Liver (tissue), 3 donors: Measurements from ENCODE around the gene KRTAP10-9.
"Not testable (repeated sequence)": the region's sequence is repeated elsewhere in the genome, so short reads cannot be mapped to it uniquely, and the experiment has no call there.

Experiments used
- ATF3 ChIP-seq: IDR thresholded peaks from 2 replicates; pipeline ENCODE4 v1.6.1; 2016; ENCODE audit warnings: antibody characterized with exemption
- CTCF ChIP-seq: fragments of 150-350 bp; IDR thresholded peaks from 2 replicates; pipeline ENCODE4 v1.5.1; 2017; ENCODE audit warnings: improper control_type of control experiment, low read depth, low read length; ENCODE audit not compliant: missing input control
- EGR1 ChIP-seq, 2 donors: IDR thresholded peaks; 2 replicates each; pipeline ENCODE4 v1.6.1; 2016 to 2018; ENCODE audit warnings: antibody characterized with exemption in 2 of 2, low read depth in 2 of 2
- GABPA ChIP-seq, 2 donors: IDR thresholded peaks in 1 of 2; conservative IDR thresholded peaks in 1 of 2; 2 replicates each; pipeline ENCODE4 v1.6.1; 2016; ENCODE audit warnings: antibody characterized with exemption in 2 of 2, mild to moderate bottlenecking in 1 of 2, moderate library complexity in 1 of 2
- HNF4G ChIP-seq: IDR thresholded peaks from 2 replicates; pipeline ENCODE4 v1.6.1; 2016; ENCODE audit warnings: antibody characterized with exemption
- JUND ChIP-seq, 2 donors: IDR thresholded peaks; 2 replicates each; pipeline ENCODE4 v1.6.1; 2016; ENCODE audit warnings: antibody characterized with exemption in 2 of 2
- MAX ChIP-seq: IDR thresholded peaks from 2 replicates; pipeline ENCODE4 v1.6.1; 2016; ENCODE audit warnings: antibody characterized with exemption
- RAD21 ChIP-seq, 2 donors: IDR thresholded peaks; 2 replicates each; pipeline ENCODE4 v1.6.1; 2016; ENCODE audit warnings: antibody characterized with exemption in 2 of 2, mild to moderate bottlenecking in 2 of 2
- REST ChIP-seq: IDR thresholded peaks from 2 replicates; pipeline ENCODE4 v1.6.1; 2016; ENCODE audit warnings: antibody characterized with exemption, mild to moderate bottlenecking
- RXRA ChIP-seq, 2 donors: IDR thresholded peaks; 2 replicates each; pipeline ENCODE4 v1.6.1; 2017 to 2018; ENCODE audit warnings: antibody characterized with exemption in 2 of 2, mild to moderate bottlenecking in 1 of 2
- SP1 ChIP-seq: IDR thresholded peaks from 2 replicates; pipeline ENCODE4 v1.6.1; 2018; ENCODE audit warnings: antibody characterized with exemption, mild to moderate bottlenecking
- TAF1 ChIP-seq: conservative IDR thresholded peaks from 2 replicates; pipeline ENCODE4 v1.6.1; 2016; ENCODE audit warnings: antibody characterized with exemption, mild to moderate bottlenecking
- YY1 ChIP-seq: IDR thresholded peaks from 2 replicates; pipeline ENCODE4 v1.6.1; 2016; ENCODE audit warnings: antibody characterized with exemption, mild to moderate bottlenecking
- ZBTB33 ChIP-seq: IDR thresholded peaks from 2 replicates; pipeline ENCODE4 v1.6.1; 2016; ENCODE audit warnings: antibody characterized with exemption
- donor health status: healthy.
- donor health status: healthy.

- not testable (repeated sequence) for TF ChIP-seq CTCF; RAD21 (IDR thresholded peaks at IDR 0.05); MAX; ATF3; TAF1; REST; JUND (IDR thresholded peaks at IDR 0.05); YY1; ZBTB33; HNF4G; EGR1 (IDR thresholded peaks at IDR 0.05; ENCODE audit: low read depth in 2 of 2); SP1; GABPA (IDR thresholded peaks at IDR 0.05 in 1 of 2, conservative IDR thresholded peaks at IDR 0.05 in 1 of 2); RXRA (IDR thresholded peaks at IDR 0.05)
Observed at GRCh38 chr21:44627831-44628233, 939 bp downstream of the KRTAP10-9 start.
